ENCODE results near the gene BORCS6.

Gene BORCS6

GRCh38 chr17:8210761-8211458 lies 20.9 kb upstream of the BORCS6 start:
- DNase-seq (ENCODE audit: low spot score) = no peak

DNA sequence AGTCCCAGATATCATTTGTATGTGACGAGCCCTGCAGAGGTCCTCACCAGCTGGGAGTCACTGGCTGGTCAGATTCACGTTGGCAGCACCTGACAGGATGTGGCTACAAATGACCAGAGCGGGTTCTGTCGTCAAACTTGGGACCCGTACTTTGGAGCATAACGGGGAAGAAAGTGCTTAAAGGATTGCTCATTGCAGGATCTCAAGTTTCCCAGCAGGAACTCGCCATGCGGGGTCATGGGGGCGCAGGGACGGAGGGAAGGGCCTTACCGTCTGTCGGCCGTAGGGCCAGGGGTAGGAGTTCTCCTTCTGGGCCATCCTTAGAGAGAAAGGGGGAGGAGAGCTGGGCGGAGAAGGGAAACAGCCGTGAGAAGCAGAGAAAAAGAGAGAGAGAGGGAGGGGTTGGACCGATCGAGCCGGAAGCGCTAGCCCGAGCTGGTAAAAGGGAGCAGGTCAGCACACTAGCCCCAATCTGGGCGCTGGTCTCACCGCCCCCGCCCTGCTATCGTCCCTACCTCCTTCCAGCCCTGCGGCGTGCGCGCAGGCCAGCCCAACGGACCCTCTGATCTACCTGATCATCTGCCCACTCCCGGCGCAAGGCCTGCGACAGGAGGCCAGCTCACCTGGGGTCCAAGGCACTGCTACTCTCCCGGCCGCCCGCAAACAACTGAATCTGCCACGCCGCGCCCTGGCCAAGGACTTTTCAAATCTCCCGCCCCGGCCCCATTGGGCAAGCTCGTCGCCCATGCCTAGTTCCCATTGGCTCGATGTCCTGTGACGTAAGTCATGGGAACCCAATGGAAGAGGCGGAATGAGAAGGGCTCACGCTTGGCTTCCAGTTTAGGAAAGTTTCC lies 20.2 kb upstream of the BORCS6 start, which contains the start of gene AURKB:
TSS of gene AURKB (minus strand) at position 669 of the 854 bp plus-strand sequence. CDS start at position 318, 351 bp downstream.
- peak; percentile 78 for DNase-seq (ENCODE audit: low spot score)

DNA sequence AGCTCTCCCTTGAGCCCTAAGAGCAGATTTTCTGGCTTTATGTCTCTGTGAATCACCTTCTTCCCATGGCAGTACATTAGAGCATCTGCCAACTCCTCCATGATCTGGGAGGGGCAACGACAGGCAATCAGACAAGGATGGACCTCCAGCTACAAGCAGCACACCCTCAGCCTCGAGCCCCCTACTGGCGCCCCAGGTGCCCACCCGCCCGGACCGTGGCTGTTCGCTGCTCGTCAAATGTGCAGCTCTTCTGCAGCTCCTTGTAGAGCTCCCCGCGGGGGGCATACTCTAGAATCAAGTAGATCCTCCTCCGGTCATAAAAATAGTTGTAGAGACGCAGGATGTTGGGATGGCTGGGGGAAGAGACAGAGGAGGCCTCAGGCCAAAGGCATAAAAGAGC lies 16.6 kb upstream of the BORCS6 start:
- no peak for DNase-seq (ENCODE audit: low spot score)

DNA sequence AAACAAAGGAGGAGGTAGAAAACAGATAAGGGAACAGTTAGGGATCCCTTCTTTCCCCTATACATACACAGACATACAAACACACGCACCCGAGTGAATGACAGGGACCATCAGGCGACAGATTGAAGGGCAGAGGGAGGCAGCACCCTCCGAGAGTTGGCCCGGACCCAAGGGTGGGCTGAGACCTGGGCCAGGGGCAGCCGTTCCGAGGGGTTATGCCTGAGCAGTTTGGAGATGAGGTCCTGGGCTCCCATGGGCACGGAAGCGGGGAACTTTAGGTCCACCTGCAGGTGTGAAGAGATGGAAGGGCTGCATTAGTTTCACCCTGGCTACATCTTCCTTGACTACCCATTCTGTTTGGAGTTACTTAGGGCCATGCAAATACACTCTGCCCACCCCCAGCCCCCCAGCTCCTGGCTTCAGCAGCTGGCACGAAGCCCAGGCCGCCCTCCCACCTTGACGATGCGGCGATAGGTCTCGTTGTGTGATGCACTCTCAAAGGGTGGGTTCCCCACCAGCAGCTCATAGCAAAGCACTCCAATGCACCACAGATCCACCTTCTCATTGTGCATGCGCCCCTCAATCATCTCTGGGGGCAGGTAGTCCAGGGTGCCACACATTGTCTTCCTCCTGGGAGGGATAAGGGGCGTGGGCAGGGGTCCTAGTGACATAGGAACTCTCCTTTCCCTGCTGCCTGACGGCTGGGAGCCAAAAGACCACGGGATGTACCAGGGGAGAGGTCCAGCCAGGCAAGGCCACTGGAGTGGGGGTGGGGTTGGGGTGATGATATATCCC lies 15.0 kb upstream of the BORCS6 start:
- no peak for DNase-seq (ENCODE audit: low spot score)

GRCh38 chr17:8192070-8192815 lies 2.3 kb upstream of the BORCS6 start:
- peak; percentile 74 for DNase-seq (ENCODE audit: low spot score)

DNA sequence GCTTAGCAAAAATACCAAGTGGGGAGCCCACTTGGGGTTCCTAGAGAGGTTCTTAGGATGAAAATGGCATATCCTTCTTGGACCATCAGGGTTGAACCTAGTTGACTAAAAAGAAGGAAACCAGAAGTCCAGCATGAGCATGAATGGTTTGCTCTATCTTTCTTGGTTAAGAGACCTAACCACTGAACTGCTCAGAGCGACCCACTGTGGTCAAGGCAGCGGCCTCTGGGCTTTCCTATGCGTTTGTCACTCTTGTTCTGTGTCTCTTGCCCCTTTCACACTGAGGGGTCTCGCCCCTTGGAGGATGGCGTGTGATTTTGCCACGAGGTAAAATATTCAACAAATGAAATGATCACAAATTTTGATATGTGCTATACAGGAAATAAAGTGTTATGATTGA lies 526 bp upstream of the BORCS6 start:
- no peak for DNase-seq (ENCODE audit: low spot score)

- no peak for DNase-seq (ENCODE audit: low spot score)
These were observed 804 bp downstream of the BORCS6 start for GRCh38 chr17:8189041-8189710.

DNA sequence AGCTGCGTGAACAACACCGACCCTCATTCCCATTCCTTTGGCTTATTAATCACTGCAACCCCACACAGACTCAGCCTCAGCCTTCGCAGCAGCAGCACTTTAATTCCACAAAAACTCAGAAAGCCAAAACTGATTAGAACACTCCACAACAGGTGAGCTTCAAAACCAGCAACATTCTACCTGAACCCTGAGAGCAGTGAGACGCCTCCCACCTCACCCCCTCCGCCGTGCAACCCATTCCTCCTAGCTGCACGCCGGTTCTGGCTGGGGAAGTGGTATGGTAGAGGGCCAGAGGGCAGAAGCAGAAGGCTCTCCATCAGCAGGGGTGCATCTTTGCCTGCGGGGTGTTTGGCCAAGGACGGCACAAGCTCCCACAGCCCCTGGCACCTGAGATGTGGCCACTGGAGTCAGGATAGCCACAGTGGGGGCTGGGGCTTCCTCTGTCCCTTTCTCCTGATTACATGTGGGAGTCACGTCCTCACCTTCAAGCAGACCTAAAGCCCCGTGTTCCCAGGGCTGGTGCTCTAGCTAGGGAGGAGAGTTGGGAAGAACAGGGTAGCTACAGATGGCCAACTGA lies 1.6 kb downstream of the BORCS6 start:
- no peak for DNase-seq (ENCODE audit: low spot score)

- peak; percentile 80 for DNase-seq (ENCODE audit: low spot score)
These were observed 2.3 kb downstream of the BORCS6 start for GRCh38 chr17:8187517-8188262.

DNA sequence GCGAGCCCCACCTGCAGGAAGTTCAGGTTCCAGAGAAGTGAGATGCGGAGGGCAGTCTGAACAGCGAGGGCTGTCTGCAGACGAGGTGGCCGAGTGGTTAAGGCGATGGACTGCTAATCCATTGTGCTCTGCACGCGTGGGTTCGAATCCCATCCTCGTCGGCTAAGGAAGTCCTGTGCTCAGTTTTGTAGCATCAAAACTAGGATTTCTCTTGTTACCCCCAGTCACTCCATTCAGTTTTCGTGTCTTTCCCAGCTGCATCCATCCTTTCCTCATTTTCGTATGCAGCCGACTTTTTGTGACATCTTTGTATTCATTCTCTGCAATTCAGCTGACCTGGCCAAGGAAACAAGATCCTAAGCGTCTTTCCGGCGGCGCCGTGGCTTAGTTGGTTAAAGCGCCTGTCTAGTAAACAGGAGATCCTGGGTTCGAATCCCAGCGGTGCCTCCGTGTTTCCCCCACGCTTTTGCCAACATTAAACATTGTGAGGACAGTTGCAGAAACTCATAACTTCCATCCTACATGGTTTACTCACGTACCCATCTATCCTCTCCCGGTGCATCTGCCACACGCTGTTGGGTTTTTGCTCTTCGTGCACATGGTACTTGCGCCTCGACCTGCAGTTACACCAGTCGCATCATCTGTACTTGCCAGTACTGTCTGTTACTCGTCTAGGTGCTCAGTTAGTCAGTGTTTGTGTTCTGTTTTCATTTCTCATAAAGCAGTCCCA lies 3.0 kb downstream of the BORCS6 start:
- DNase-seq (ENCODE audit: low spot score) = no peak

DNA sequence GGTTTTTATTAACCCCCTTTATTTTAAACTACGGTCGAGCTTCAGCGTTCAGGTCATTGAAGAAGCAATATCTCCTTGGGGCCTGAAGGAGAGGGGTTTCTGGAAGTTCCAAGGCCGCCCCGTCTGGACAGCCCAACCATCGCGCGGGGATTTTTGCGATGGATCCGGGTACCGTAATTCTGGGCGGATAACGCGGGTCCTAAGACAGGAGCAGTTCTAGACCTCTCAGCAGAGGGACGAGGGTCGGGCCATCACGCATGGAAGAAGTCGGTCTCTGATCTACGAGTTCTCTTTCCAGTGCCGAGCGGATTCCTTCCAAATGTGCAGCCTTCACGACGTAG lies 3.6 kb downstream of the BORCS6 start:
- DNase-seq (ENCODE audit: low spot score) = no peak

- no peak for DNase-seq (ENCODE audit: low spot score)
These were observed 4.2 kb downstream of the BORCS6 start for GRCh38 chr17:8185582-8186445.

DNA sequence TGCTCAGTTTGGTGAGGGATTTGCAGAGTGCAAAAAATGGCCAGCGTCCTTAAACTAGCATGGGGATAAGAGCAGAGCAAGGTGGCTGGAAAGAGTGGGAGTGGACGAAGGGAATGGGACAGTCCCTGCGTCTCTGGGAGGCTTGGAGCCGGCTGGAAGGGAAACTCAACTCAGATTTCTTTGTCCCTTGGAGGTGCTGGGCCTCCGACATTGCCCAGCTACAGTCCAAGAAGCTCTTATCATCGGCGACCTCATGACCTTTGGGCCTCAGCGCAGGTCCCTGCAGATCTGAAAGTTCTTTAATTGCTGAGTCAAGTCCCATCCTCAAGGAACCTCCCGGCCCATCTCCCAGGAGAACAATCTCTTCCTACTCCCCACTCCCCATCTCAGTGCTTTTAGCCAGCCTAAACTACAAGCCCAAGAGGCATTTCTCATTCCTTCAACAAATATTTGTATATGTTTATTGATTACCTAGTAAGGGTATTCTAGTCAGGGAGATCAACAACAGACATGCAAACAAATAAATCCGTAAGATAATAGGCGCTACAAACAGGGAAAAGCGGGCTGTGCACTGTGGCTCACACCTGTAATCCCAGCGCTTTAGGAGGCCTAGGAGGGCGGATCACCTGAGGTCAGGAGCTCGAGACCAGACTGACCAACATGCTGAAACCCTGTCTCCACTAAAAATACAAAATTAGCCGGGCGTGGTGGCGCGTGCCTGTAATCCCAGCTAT lies 12.8 kb downstream of the BORCS6 start:
- no peak for DNase-seq (ENCODE audit: low spot score)

DNA sequence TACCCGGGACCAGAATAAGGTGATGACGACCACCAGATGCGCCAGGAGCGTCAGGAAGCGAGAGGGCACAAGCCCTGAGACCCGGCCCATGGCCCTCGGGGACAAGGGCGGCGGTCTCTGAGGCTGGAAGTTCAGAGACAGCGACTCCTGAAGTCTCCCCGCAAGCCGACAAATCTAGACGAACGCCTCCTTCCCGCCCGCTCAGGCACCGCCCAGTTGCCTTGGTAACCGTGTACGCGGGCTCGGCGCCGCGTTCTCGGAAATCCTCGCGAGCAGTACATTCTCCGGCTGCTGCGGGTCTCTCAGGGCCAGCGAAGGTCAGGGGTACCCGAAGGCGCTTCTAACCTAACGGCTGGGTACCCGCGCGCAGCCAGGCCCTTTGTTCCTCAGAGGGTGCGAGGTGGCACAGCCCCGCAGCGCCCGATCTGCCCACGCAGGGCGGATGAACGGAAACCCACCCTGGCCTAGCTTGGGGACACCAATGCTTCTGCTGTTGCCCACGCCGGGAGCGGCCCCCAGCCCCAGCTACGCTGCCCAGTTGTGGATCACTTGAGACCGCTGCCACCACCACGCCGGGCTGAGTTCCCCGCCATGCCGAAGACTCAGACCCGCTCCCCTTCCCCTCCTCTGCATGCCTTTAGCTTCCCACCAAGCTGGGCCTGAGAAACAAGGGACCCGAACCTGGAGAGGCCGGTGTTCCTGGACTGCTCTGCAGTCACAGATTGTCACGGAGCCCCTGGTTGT lies 13.6 kb downstream of the BORCS6 start, which contains the start of gene TMEM107:
TSS of gene TMEM107 (minus strand) at position 184 of the 744 bp plus-strand sequence. CDS start at position 90, 94 bp downstream.
- peak; percentile 61 for DNase-seq (ENCODE audit: low spot score)

- no peak for DNase-seq (ENCODE audit: low spot score)
These were observed 14.2 kb downstream of the BORCS6 start for GRCh38 chr17:8175795-8176196.

- DNase-seq (ENCODE audit: low spot score) = no peak
These were observed 16.1 kb downstream of the BORCS6 start for GRCh38 chr17:8173871-8174322.

All from HuH-7.5 (cell line).